ENCODE measurements around the gene TMBIM6. TPM values are rescaled to one million over a fixed set of nuclear protein-coding genes. Genes with fewer than 3 reads are reported as not detected.

Gene TMBIM6
- total RNA-seq, 4 donors from 2014 or later = 181 to 310 (median 224) TPM

DNA sequence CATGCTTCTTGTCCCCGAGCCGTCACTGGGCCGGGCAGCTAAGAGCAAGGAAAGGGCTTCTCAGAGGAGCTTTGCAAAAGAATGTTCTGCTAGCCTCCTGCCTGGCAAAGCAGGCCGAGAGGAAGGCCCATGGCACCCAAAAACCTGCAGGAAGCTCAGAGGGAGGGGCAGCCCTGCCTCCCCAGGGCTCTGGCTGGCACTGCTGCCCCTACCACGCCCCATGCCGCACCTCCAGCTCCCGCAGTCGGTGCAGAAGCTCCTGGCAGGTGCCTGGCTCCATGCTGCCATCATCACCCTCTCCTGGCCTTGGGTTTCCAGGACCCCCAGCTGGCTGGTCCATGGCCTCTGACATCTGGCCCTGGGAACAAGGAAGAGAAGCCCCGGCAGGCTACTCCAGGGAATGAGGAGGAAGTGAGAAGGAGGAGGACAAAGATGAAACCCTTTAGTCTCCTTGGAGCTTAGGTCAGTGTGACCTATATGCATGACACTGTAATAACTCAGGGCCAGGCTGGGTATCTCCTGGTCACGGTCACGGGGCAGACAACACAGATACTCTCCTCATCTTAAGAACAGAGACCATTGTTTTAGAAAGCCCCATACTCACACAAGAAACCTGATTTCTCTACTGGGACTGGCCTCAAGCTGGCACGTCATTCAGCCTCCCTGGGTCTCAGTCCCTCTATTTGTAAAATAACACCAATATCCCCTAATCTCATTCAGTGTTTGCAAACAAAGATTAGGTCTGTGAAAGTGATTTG lies 62.5 kb downstream of the TMBIM6 start:
- Histone ChIP-seq H3K27me3 (no peaks in the 10 kb centered on the region), H3K4me1 (peaks cover 25 to 27% of the 10 kb centered on the region in 2 donors), H3K36me3 (peaks cover 0 to 28% of the 10 kb centered on the region in 2 donors), H3K4me3 (no peak overlapping the region), H3K9me3 (no peaks in the 10 kb centered on the region), H3K27ac (no peak overlapping the region)
- in situ Hi-C loops (cut with MboI; ENCODE audit: low sequenced_read_pairs in 4 of 4) = no loop called here
- TF ChIP-seq, protein P1, sequence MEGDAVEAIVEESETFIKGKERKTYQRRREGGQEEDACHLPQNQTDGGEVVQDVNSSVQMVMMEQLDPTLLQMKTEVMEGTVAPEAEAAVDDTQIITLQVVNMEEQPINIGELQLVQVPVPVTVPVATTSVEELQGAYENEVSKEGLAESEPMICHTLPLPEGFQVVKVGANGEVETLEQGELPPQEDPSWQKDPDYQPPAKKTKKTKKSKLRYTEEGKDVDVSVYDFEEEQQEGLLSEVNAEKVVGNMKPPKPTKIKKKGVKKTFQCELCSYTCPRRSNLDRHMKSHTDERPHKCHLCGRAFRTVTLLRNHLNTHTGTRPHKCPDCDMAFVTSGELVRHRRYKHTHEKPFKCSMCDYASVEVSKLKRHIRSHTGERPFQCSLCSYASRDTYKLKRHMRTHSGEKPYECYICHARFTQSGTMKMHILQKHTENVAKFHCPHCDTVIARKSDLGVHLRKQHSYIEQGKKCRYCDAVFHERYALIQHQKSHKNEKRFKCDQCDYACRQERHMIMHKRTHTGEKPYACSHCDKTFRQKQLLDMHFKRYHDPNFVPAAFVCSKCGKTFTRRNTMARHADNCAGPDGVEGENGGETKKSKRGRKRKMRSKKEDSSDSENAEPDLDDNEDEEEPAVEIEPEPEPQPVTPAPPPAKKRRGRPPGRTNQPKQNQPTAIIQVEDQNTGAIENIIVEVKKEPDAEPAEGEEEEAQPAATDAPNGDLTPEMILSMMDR (IDR thresholded peaks at IDR 0.05 in 4 of 5, conservative IDR thresholded peaks at IDR 0.05 in 1 of 5) = no peak
- no peak for TF ChIP-seq POLR2A (IDR thresholded peaks at IDR 0.05)
- intact Hi-C loops (cut with DNase I; ENCODE audit: low total_unique reads) = no loop called here
- no peak for ATAC-seq
- DNase-seq = no peak

DNA sequence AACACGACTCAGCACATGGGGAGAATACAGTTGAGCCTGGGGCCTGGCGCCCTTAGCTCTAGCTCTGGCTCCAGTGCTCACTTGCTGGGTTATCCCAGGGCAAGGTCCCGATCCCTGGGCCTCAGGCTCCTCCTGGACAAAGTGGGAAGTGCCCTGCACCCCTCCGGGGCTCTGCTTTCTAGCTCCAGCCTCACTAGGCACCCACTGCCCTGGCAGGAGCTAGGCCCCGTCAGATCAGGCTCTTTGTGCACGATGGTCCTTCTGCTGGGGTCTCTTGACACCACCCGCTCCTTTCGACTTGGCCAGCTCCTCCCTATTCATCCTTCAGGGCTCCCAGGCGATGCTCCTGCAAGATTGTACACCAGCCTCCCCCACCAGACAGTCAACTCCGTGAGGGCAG lies 63.5 kb downstream of the TMBIM6 start:
- DNase-seq = no peak

DNA sequence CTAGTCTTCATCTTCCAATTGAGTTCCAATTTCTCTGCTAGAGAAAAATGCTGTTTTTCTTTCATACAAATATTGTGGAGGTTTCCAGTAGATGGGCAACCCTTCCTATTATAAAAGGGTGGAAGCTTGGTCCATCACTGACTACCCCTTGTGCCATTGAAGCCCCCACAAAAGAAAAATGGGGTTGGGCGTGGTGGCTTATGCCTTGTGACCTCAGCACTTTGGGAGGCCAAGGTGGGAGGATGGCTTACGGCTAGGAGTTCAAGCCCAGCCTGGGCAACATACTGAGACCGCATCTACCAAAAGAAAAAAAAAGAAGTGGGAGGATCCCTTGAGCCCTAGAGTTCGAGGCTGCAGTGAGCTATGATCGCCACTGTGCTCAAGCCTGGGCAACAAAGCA lies 64.1 kb downstream of the TMBIM6 start:
- H3K27me3 ChIP-seq = no peaks in the 10 kb centered on the region
- peaks cover 33 to 34% of the 10 kb centered on the region in 2 donors for H3K4me1 ChIP-seq
- no peak for DNase-seq
- no peak for ATAC-seq
- in situ Hi-C loops (cut with MboI; ENCODE audit: low sequenced_read_pairs in 4 of 4) (no loop called here), intact Hi-C loops (cut with DNase I; ENCODE audit: low total_unique reads) (no loop called here)
- TF ChIP-seq POLR2A (IDR thresholded peaks at IDR 0.05) = no peak
- TF ChIP-seq, protein P1 (IDR thresholded peaks at IDR 0.05 in 4 of 5, conservative IDR thresholded peaks at IDR 0.05 in 1 of 5) = no peak
- no peak overlapping the region for H3K4me3 ChIP-seq
- peaks cover 0 to 27% of the 10 kb centered on the region in 2 donors for H3K36me3 ChIP-seq
- H3K27ac ChIP-seq = no peak overlapping the region
- H3K9me3 ChIP-seq = no peaks in the 10 kb centered on the region

More for the DNA sequence above, 63.5 kb downstream of the TMBIM6 start:
- TF ChIP-seq, protein P1 (IDR thresholded peaks at IDR 0.05 in 4 of 5, conservative IDR thresholded peaks at IDR 0.05 in 1 of 5) = no peak
- no peak for TF ChIP-seq POLR2A (IDR thresholded peaks at IDR 0.05)
- no peak for ATAC-seq
- Histone ChIP-seq H3K4me3 (no peak overlapping the region), H3K27ac (no peak overlapping the region), H3K36me3 (peaks cover 0 to 27% of the 10 kb centered on the region in 2 donors), H3K4me1 (peaks cover 33 to 35% of the 10 kb centered on the region in 2 donors), H3K9me3 (no peaks in the 10 kb centered on the region), H3K27me3 (no peaks in the 10 kb centered on the region)
- in situ Hi-C loops (cut with MboI; ENCODE audit: low sequenced_read_pairs in 4 of 4) (no loop called here), intact Hi-C loops (cut with DNase I; ENCODE audit: low total_unique reads) (no loop called here)

DNA sequence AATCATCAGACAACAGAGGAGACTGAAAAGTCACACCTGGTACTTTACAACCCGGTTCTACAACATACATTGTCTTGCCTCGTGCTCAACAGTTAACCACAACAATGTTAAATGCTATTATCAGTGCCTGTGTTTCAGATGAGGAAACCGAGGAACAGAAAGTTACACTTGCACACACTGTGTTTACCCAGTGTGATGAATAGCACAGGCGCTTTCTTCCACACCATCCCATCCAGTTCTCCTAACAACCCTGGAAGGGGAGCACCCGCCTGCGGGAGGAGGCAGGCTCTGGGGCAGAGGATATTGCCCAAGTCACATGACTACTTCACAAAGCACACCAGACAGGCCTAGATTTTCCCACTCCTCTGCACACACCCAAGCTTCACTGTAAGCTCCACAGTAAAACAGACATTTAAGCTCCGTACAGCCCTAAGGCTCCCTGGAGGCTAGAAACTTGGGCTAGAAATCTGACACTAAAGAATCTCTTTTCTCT lies 65.0 kb downstream of the TMBIM6 start:
- Histone ChIP-seq H3K27me3 (no peaks in the 10 kb centered on the region), H3K9me3 (no peaks in the 10 kb centered on the region), H3K4me1 (peaks cover 27 to 34% of the 10 kb centered on the region in 2 donors), H3K36me3 (peaks cover 0 to 27% of the 10 kb centered on the region in 2 donors), H3K27ac (no peak overlapping the region), H3K4me3 (no peak overlapping the region)
- in situ Hi-C loops (cut with MboI; ENCODE audit: low sequenced_read_pairs in 4 of 4) (no loop called here), intact Hi-C loops (cut with DNase I; ENCODE audit: low total_unique reads) (no loop called here)
- ATAC-seq (no peak), DNase-seq (no peak)
- TF ChIP-seq, protein P1 (IDR thresholded peaks at IDR 0.05 in 4 of 5, conservative IDR thresholded peaks at IDR 0.05 in 1 of 5) = no peak
- TF ChIP-seq POLR2A (IDR thresholded peaks at IDR 0.05) = no peak
